Activated CD4-positive, alpha-beta T cell treated with anti-CD3 and anti-CD28 coated beads, Interleukin-2, amount 10 ng/mL, durations not matched to agents 7 days and 5 days (primary cell): ENCODE results near the gene EPHA4. TPM values are rescaled to one million over a fixed set of nuclear protein-coding genes. Genes with fewer than 3 reads are reported as not detected.
"Not testable (repeated sequence)": the region's sequence is repeated elsewhere in the genome, so short reads cannot be mapped to it uniquely, and the experiment has no call there.

Source experiments
- CTCF ChIA-PET: fragments of 350-600 bp; sonication (Branson Sonifier 250); formaldehyde crosslinking; loops from one replicate; lab custom pipeline; 2021; ENCODE audit warnings: antibody characterized with exemption; lab: Charles Lee
- POLR2A ChIA-PET: fragments of 350-600 bp; sonication (Branson Sonifier 250); formaldehyde crosslinking; loops from one replicate; lab custom pipeline; 2021; ENCODE audit warnings: antibody characterized with exemption; lab: Charles Lee
- DNase-seq: peaks from one replicate; pipeline ENCODE4 v3.0.0-alpha.2; 2020
- H3K27ac Mint-ChIP-seq: one replicate; pipeline ENCODE4 v1.8.0; 2021; ENCODE audit warnings: mild to moderate bottlenecking, moderate library complexity, mixed read lengths
- H3K27me3 Mint-ChIP-seq: one replicate; pipeline ENCODE4 v1.8.0; 2021; ENCODE audit warnings: mixed read lengths
- H3K36me3 Mint-ChIP-seq: one replicate; pipeline ENCODE4 v1.8.0; 2021; ENCODE audit warnings: low read depth, mixed read lengths
- H3K4me1 Mint-ChIP-seq: one replicate; pipeline ENCODE4 v1.8.0; 2021; ENCODE audit warnings: mixed read lengths
- H3K4me3 Mint-ChIP-seq: one replicate; pipeline ENCODE4 v1.8.0; 2021; ENCODE audit warnings: mild to moderate bottlenecking, moderate library complexity, mixed read lengths
- H3K9me3 Mint-ChIP-seq: one replicate; pipeline ENCODE4 v1.8.0; 2021; ENCODE audit warnings: mixed read lengths
- total RNA-seq, 2 experiments: library from RNA; stranded (reverse); gene quantifications; one replicate each; pipeline ENCODE4 v1.2.3, GENCODE V29; 2021

The EPHA4 gene
- total RNA-seq, 2 experiments from 2014 or later = 28.2 to 29.3 TPM

GRCh38 chr2:221513232-221513631 lies 58.9 kb downstream of the EPHA4 start:
- peak overlapping the region; percentile 25 for H3K27ac Mint-ChIP-seq
- peaks cover 21% of the 10 kb centered on the region for H3K4me1 Mint-ChIP-seq
- no peak for DNase-seq
- ChIA-PET CTCF (no interaction called here), POLR2A (no interaction called here)
- H3K27me3 Mint-ChIP-seq = peaks cover 3% of the 10 kb centered on the region
- H3K4me3 Mint-ChIP-seq = no peak overlapping the region
- H3K36me3 Mint-ChIP-seq = peaks cover 21% of the 10 kb centered on the region
- H3K9me3 Mint-ChIP-seq = peaks cover 4% of the 10 kb centered on the region

- not testable (repeated sequence) for H3K27ac Mint-ChIP-seq, H3K9me3 Mint-ChIP-seq
Observed at GRCh38 chr2:221511325-221511724, 60.8 kb downstream of the EPHA4 start.

GRCh38 chr2:221506469-221506868 lies 65.6 kb downstream of the EPHA4 start:
- Mint-ChIP-seq H3K27me3 (peaks cover 3% of the 10 kb centered on the region), H3K4me1 (peaks cover 25% of the 10 kb centered on the region), H3K36me3 (peaks cover 19% of the 10 kb centered on the region), H3K9me3 (peaks cover 4% of the 10 kb centered on the region), H3K4me3 (no peak overlapping the region), H3K27ac (no peak overlapping the region)
- POLR2A ChIA-PET = no interaction called here
- no peak for DNase-seq
- CTCF ChIA-PET = no interaction called here

More at GRCh38 chr2:221511325-221511724, 60.8 kb downstream of the EPHA4 start:
- H3K4me3 Mint-ChIP-seq, H3K27me3 Mint-ChIP-seq, POLR2A ChIA-PET, CTCF ChIA-PET, DNase-seq: not testable (repeated sequence)
- Mint-ChIP-seq H3K4me1 (peaks cover 21% of the 10 kb centered on the region), H3K36me3 (peaks cover 24% of the 10 kb centered on the region)

- no peaks in the 10 kb centered on the region for H3K9me3 Mint-ChIP-seq
- H3K36me3 Mint-ChIP-seq = peaks cover 19% of the 10 kb centered on the region
- H3K4me1 Mint-ChIP-seq = peaks cover 20% of the 10 kb centered on the region
- no peaks in the 10 kb centered on the region for H3K27me3 Mint-ChIP-seq
- CTCF ChIA-PET = no interaction called here
- no peak overlapping the region for H3K27ac Mint-ChIP-seq
- no peak for DNase-seq
- no peak overlapping the region for H3K4me3 Mint-ChIP-seq
- POLR2A ChIA-PET = no interaction called here
Observed at GRCh38 chr2:221505605-221506004, 66.5 kb downstream of the EPHA4 start.

GRCh38 chr2:221504905-221505304 lies 67.2 kb downstream of the EPHA4 start:
- Mint-ChIP-seq H3K27ac (no peak overlapping the region), H3K27me3 (no peaks in the 10 kb centered on the region), H3K4me3 (no peak overlapping the region), H3K9me3 (no peaks in the 10 kb centered on the region), H3K36me3 (peaks cover 25% of the 10 kb centered on the region), H3K4me1 (peaks cover 21% of the 10 kb centered on the region)
- ChIA-PET POLR2A (no interaction called here), CTCF (no interaction called here)
- no peak for DNase-seq

- Mint-ChIP-seq H3K4me1 (peaks cover 21% of the 10 kb centered on the region), H3K27me3 (no peaks in the 10 kb centered on the region), H3K9me3 (no peaks in the 10 kb centered on the region), H3K36me3 (peaks cover 23% of the 10 kb centered on the region), H3K4me3 (no peak overlapping the region), H3K27ac (no peak overlapping the region)
- ChIA-PET CTCF (interaction anchor here (0.5 kb wide), 1 partner anchor 18 kb away, joined by 3 read pairs; no protein-coding TSS in a partner anchor), POLR2A (no interaction called here)
- DNase-seq = no peak
Observed at GRCh38 chr2:221503965-221504364, 68.1 kb downstream of the EPHA4 start.

GRCh38 chr2:221502270-221503010 lies 69.7 kb downstream of the EPHA4 start:
- DNase-seq = no peak
- ChIA-PET POLR2A (no interaction called here), CTCF (no interaction called here)
- H3K4me1 Mint-ChIP-seq = peaks cover 24% of the 10 kb centered on the region
- no peak overlapping the region for H3K4me3 Mint-ChIP-seq
- no peaks in the 10 kb centered on the region for H3K27me3 Mint-ChIP-seq
- H3K27ac Mint-ChIP-seq = no peak overlapping the region
- H3K36me3 Mint-ChIP-seq = peaks cover 27% of the 10 kb centered on the region
- no peaks in the 10 kb centered on the region for H3K9me3 Mint-ChIP-seq

GRCh38 chr2:221501883-221502269 lies 70.2 kb downstream of the EPHA4 start:
- ChIA-PET CTCF (no interaction called here), POLR2A (no interaction called here)
- Mint-ChIP-seq H3K4me3 (no peak overlapping the region), H3K9me3 (no peaks in the 10 kb centered on the region), H3K27me3 (no peaks in the 10 kb centered on the region), H3K36me3 (peaks cover 25% of the 10 kb centered on the region), H3K27ac (no peak overlapping the region), H3K4me1 (peaks cover 24% of the 10 kb centered on the region)
- no peak for DNase-seq

- DNase-seq = no peak
- ChIA-PET CTCF (no interaction called here), POLR2A (no interaction called here)
- Mint-ChIP-seq H3K4me1 (peaks cover 24% of the 10 kb centered on the region), H3K36me3 (peaks cover 25% of the 10 kb centered on the region), H3K27me3 (no peaks in the 10 kb centered on the region), H3K4me3 (no peak overlapping the region), H3K27ac (no peak overlapping the region), H3K9me3 (no peaks in the 10 kb centered on the region)
Observed at GRCh38 chr2:221501210-221501882, 70.8 kb downstream of the EPHA4 start.

- Mint-ChIP-seq H3K27ac (no peak overlapping the region), H3K27me3 (no peaks in the 10 kb centered on the region), H3K4me3 (no peak overlapping the region), H3K36me3 (peaks cover 25% of the 10 kb centered on the region), H3K9me3 (no peaks in the 10 kb centered on the region), H3K4me1 (peaks cover 24% of the 10 kb centered on the region)
- POLR2A ChIA-PET = no interaction called here
- CTCF ChIA-PET = interaction anchor here (0.6 kb wide), 1 partner anchor 17 kb away, joined by 3 read pairs; no protein-coding TSS in a partner anchor
- no peak for DNase-seq
Observed at GRCh38 chr2:221500501-221501209, 71.4 kb downstream of the EPHA4 start.

- peaks cover 41% of the 10 kb centered on the region for H3K36me3 Mint-ChIP-seq
- peaks cover 2% of the 10 kb centered on the region for H3K27me3 Mint-ChIP-seq
- H3K27ac Mint-ChIP-seq = no peak overlapping the region
- POLR2A ChIA-PET = no interaction called here
- CTCF ChIA-PET = interaction anchor here (1.0 kb wide), 1 partner anchor 15 kb away, joined by 3 read pairs; no protein-coding TSS in a partner anchor
- H3K4me3 Mint-ChIP-seq = no peak overlapping the region
- H3K9me3 Mint-ChIP-seq = peaks cover 5% of the 10 kb centered on the region
- no peak for DNase-seq
- peaks cover 7% of the 10 kb centered on the region for H3K4me1 Mint-ChIP-seq
Observed at GRCh38 chr2:221495731-221496130, 76.4 kb downstream of the EPHA4 start.

- H3K9me3 Mint-ChIP-seq = peaks cover 5% of the 10 kb centered on the region
- DNase-seq = no peak
- H3K4me1 Mint-ChIP-seq = peaks cover 5% of the 10 kb centered on the region
- H3K27ac Mint-ChIP-seq = no peak overlapping the region
- H3K36me3 Mint-ChIP-seq = peaks cover 34% of the 10 kb centered on the region
- POLR2A ChIA-PET = no interaction called here
- CTCF ChIA-PET = interaction anchor here (0.9 kb wide), 1 partner anchor 11 kb away, joined by 3 read pairs; no protein-coding TSS in a partner anchor
- peaks cover 2% of the 10 kb centered on the region for H3K27me3 Mint-ChIP-seq
- no peak overlapping the region for H3K4me3 Mint-ChIP-seq
Observed at GRCh38 chr2:221494556-221494955, 77.5 kb downstream of the EPHA4 start.

GRCh38 chr2:221493391-221493790 lies 78.7 kb downstream of the EPHA4 start:
- Mint-ChIP-seq H3K36me3 (peaks cover 34% of the 10 kb centered on the region), H3K27ac (no peak overlapping the region), H3K9me3 (peaks cover 5% of the 10 kb centered on the region), H3K4me1 (peaks cover 5% of the 10 kb centered on the region), H3K4me3 (no peak overlapping the region), H3K27me3 (peaks cover 2% of the 10 kb centered on the region)
- DNase-seq = no peak
- ChIA-PET CTCF (no interaction called here), POLR2A (no interaction called here)
